ENCODE measurements around the gene KNSTRN.

The KNSTRN gene

DNA sequence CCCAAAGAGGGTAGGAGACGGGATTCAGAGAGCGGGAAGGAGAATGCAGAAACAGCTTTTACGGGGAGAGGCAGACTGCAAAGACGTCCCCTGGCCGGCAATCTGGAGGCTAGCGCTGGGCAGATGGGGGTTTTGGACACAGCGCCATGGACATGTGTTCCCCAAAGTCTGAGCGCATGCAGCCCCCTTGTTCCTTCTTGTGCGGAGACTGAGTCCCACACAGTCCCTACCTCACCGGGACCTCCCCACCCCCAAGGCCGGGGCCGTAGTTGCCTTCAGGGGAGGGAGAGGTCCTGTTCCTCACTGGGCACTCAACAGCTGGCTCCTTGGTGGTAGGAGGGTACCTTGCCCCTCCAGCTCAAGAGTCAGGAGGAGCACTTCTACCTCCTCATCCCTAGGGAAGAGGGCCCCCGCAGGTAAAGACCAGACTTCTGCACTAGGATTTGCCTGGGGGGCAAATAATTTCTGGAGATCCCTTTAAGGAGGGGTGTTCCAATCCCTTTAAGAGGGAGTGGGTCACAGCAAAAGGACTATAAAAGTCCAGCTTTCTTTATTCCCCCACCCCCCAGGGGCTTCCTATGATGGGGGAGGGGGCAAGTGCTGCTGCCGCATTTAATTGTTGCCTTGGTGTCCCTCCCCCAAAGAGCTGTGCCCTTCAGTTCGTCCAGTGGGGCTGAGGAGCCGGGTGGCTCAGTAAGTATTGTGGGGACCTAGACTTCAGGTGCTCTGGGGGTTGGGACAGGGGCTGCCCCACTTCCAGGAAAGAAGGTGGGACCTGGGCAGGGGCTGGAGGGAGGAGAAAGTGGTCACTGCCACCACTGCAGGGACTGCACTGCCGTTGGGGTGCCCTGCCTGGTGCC is 54.6 kb downstream of the KNSTRN start:
- no peak for DNase-seq

GRCh38 chr15:40437752-40438687 is 55.5 kb downstream of the KNSTRN start:
- no peak for DNase-seq

- DNase-seq = no peak
These were observed 56.2 kb downstream of the KNSTRN start for GRCh38 chr15:40438712-40439111.

GRCh38 chr15:40439461-40439959 is 57.0 kb downstream of the KNSTRN start:
- DNase-seq = no peak

- DNase-seq = peak; percentile 39
These were observed 57.6 kb downstream of the KNSTRN start for GRCh38 chr15:40439960-40440742.

GRCh38 chr15:40440743-40441564 is 58.4 kb downstream of the KNSTRN start, which contains the start of gene BAHD1:
BAHD1 (plus strand) TSS chr15:40440953; CDS start chr15:40458465, 17,512 bp downstream.
- DNase-seq = peak; percentile 96

- DNase-seq = no peak
These were observed 59.3 kb downstream of the KNSTRN start for GRCh38 chr15:40441565-40442531.

DNA sequence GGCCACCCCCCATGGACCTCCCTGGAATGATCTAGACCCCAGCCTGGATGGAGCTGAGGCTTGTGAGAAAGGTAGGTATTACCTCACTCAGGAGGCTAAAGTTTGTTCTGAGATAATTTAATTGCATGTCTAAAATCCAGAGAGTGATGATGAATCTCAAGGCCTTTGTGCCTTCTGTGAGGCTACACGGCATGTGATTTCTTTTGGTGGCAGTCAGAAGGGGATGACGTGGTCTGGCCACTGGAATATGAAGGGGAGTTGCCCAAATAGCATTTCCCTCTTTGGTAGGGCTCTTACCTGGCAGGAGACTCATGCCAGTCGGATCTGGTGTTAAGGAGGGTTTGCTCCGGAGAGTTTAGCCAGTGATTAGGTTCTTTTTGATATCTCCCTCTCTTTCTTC is 60.7 kb downstream of the KNSTRN start:
- no peak for DNase-seq

DNA sequence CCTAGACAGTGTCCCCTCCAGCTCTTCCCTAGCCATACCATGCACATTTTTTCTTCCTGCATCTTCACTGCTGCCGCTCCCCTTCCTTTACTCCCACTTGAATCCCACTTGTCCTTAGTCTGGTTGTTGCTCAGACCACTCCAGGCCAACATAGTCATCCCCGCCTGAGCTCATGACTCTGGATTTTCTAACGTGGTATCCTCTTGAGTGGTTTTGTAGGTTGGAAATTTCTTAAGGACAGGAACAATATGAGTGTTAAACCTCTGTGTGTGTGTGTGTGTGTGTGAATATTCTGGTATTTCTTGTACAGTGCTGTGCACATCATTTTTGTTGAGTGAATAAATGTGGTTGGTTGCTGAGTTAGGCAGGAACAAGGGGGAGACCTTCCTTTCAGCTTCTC is 61.3 kb downstream of the KNSTRN start:
- no peak for DNase-seq
